ENCODE measurements around the gene FAM241A.
A peak's percentile ranks its signal among the peaks of the same experiment; 100 is the strongest.
"Not testable (repeated sequence)": the region's sequence is repeated elsewhere in the genome, so short reads cannot be mapped to it uniquely, and the experiment has no call there.

Gene FAM241A

GRCh38 chr4:112175840-112176239, 30.6 kb downstream of the FAM241A start:
- no peak for DNase-seq

GRCh38 chr4:112176596-112176995, 31.3 kb downstream of the FAM241A start:
- no peak for DNase-seq

GRCh38 chr4:112178741-112179140, 33.5 kb downstream of the FAM241A start:
- not testable (repeated sequence) for DNase-seq

- no peak for DNase-seq
Observed at GRCh38 chr4:112181358-112182000, 36.2 kb downstream of the FAM241A start.

- DNase-seq = no peak
Observed at GRCh38 chr4:112182604-112183003, 37.4 kb downstream of the FAM241A start.

GRCh38 chr4:112183252-112183651, 38.0 kb downstream of the FAM241A start:
- DNase-seq = no peak

- DNase-seq = no peak
Observed at GRCh38 chr4:112184438-112184837, 39.2 kb downstream of the FAM241A start.

- DNase-seq = no peak
Observed at GRCh38 chr4:112185334-112185733, 40.1 kb downstream of the FAM241A start.

GRCh38 chr4:112185740-112186670, 40.8 kb downstream of the FAM241A start:
- DNase-seq = peak; percentile 3

GRCh38 chr4:112189754-112190153, 44.5 kb downstream of the FAM241A start:
- no peak for DNase-seq

GRCh38 chr4:112190684-112191083, 45.4 kb downstream of the FAM241A start:
- no peak for DNase-seq

- DNase-seq = peak; percentile 76
Observed at GRCh38 chr4:112196461-112196860, 51.2 kb downstream of the FAM241A start.

GRCh38 chr4:112199041-112199440, 53.8 kb downstream of the FAM241A start:
- DNase-seq = no peak

- no peak for DNase-seq
Observed at GRCh38 chr4:112201915-112202505, 56.8 kb downstream of the FAM241A start.

GRCh38 chr4:112203593-112203992, 58.3 kb downstream of the FAM241A start:
- no peak for DNase-seq

GRCh38 chr4:112206431-112206830, 61.2 kb downstream of the FAM241A start:
- no peak for DNase-seq

- DNase-seq = not testable (repeated sequence)
Observed at GRCh38 chr4:112208137-112209095, 63.2 kb downstream of the FAM241A start.

GRCh38 chr4:112210777-112211176, 65.5 kb downstream of the FAM241A start:
- no peak for DNase-seq

GRCh38 chr4:112213091-112213490, 67.8 kb downstream of the FAM241A start:
- no peak for DNase-seq

- no peak for DNase-seq
Observed at GRCh38 chr4:112213856-112214255, 68.6 kb downstream of the FAM241A start.

- peak; percentile 19 for DNase-seq
Observed at GRCh38 chr4:112214390-112215264, 69.4 kb downstream of the FAM241A start.

Data from NCI-H82 (cell line).